Activated CD4-positive, CD25-positive, alpha-beta regulatory T cell treated with anti-CD3 and anti-CD28 coated beads, Interleukin-2, amount 50 U/mL, for 72 hours (primary cell): ENCODE results near the gene PRAMEF9.
"Not testable (repeated sequence)": the region's sequence is repeated elsewhere in the genome, so short reads cannot be mapped to it uniquely, and the experiment has no call there.

ENCODE experiments used
- DNase-seq: peaks from one replicate; pipeline ENCODE4 v3.0.0; 2021

Gene PRAMEF9

DNA sequence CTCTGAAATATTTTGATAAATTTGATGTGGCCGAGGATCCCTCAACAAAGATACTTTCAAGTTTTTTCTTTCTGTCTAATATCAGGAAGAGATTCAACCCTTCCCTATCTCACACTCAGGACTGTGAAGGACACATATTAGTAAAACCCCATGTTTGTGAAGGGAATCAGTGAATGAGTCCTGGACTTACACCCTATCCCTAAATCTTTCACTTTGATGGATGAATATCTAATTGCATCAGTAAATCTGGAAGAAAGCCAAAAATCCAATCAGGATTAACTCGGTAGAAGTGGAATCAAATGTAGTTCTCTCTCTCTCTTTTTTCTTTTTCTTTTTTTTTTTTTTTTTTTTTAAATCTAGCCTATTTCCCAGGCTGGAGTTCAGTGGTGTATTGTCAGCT, at the start of gene PRAMEF9:
PRAMEF9 (plus strand) TSS at position 301 of the 400 bp plus-strand sequence. CDS start 3,433 bp downstream, outside the sequence.
- DNase-seq, result not testable (repeated sequence)

DNA sequence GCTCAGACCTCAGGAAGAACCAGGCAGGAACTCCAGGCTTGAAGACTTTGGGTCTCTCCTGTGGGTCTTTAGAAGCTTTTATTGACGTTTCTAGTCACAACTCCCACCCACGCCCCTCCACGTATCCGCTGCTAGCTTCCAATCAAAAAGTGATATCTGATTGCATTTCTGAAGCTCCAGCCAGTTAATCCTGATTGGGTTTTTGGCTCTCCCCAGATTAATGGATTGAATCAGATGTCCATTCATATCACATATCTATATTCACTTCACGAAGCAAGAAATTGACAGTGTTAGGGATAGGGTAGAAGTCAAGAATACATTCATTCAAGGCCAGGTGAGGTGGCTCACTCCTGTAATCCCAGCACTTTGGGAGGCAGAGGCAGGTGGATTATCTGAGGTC, 15.7 kb upstream of the PRAMEF9 start, which contains the start of gene PRAMEF26:
PRAMEF26 (minus strand) TSS at position 101 of the 400 bp plus-strand sequence. CDS start 2,914 bp downstream, outside the sequence.
- not testable (repeated sequence) for DNase-seq

DNA sequence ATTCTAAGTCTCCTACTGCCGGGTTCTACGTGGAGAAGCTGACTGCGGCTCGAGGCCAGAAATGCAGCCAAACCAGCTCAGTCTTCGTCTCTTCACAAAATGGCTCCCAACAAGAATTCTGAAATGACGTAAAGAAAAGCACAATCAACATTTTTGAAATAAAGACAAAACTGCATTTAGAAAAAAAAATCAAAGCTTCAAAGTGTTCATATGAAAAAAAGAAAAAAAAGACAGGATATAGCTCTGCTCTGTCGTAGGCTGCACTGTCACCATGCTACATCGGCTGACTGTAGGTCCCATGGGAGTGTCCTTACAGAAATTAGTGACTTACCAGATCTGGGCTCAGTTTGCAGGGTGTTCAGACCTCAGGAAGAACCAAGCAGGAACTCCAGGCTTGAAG, 6.1 kb upstream of the PRAMEF9 start, which contains the start of gene HNRNPCL4:
HNRNPCL4 (minus strand) TSS at position 101 of the 400 bp plus-strand sequence. CDS start 164 bp downstream, outside the sequence.
- not testable (repeated sequence) for DNase-seq

DNA sequence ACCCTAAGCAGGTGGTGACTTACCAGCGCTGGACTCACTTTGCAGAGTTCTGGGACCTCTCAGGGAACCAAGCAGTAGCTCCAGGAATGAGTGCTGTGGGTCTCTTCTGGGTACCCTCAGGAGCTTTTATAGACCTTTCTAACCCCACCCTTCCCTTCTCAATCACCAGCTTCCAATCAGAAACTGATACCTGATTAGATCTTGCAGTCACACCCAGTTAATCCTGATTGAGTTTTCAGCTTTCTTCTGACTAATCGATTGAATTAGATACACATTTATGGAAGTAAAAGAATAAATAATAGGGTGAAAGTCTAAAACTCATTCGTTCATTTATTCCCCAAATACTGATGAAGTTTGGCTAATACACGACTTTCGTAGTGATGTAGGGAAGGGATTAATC, 29.7 kb downstream of the PRAMEF9 start, which contains the start of gene PRAMEF13:
PRAMEF13 (minus strand) TSS at position 101 of the 400 bp plus-strand sequence. CDS start 1,820 bp downstream, outside the sequence.
- not testable (repeated sequence) for DNase-seq

DNA sequence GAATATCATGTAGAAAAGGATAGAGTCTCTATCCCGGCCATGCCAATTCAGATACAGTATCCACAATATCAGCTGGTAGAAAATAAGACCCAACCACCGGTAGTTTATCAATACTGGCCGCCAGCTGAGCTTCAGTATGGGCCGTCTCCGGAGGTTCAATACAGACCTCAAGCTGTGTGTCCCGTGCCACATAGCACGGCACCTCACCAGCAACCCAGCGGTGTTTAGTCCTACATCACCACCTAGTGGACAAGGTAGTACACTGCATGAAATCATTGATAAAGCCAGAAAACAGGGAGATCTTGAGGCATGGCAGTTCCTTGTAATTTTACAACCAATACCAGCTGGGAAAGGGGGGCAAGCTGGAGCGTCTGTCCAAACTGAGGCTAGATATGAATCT, 37.1 kb downstream of the PRAMEF9 start:
- DNase-seq, result not testable (repeated sequence)

DNA sequence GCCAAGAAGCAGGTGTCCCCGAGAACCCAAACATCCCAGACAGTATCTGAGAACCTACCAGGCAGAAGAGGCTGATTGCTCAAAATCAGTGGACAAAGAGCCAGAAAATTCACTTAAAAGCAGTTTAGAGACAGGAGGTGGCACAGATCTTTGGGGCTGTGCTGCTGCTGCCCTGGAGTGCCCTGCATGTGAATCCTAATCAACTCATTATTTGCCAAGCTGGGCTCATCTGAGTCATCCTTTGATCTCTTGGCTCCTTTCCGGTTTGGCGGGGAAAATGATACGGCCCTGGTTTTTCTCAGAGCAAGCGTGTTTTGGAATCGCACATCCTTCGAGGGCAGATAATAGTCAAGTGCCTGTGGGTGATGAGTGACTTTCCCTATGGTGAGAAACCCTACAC, 45.0 kb downstream of the PRAMEF9 start:
- not testable (repeated sequence) for DNase-seq

DNA sequence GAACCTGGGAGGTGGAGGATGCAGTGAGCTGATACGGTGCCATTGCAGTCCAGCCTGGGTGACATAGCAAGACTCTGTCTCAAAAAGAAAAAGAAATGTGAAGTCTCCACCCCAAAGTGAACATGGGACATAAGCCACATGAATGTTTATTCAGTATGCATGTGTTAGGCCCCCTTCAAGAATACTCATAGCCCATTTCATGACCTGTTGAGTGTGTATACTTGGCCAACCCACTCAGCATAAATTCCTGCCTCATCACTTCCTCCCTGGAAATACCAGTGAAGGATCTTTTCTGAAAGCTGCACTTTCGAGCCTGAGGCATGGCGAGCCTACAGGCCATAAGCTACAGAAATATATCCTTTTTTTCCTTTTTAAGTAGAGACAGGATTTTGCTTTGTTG, 47.6 kb downstream of the PRAMEF9 start:
- DNase-seq, result not testable (repeated sequence)

DNA sequence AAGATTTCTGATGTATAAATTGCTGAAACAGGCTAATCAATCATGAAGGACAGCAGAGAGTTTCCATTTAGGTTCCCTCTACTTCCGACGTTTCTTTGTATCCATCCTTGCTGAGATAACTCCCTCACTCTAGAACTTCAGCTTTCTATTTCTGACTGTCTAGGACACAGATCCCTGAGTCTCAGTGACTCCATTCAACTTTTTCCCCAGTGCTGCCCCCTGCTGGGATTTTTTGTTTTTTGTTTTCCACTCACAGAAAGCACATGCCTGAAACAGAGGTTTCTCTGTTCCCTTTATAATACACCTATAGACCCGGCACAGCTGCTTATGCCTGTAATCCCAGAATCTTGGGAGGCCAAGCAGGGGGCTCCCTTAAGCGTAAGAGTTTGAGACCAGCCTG, 51.1 kb downstream of the PRAMEF9 start:
- not testable (repeated sequence) for DNase-seq

DNA sequence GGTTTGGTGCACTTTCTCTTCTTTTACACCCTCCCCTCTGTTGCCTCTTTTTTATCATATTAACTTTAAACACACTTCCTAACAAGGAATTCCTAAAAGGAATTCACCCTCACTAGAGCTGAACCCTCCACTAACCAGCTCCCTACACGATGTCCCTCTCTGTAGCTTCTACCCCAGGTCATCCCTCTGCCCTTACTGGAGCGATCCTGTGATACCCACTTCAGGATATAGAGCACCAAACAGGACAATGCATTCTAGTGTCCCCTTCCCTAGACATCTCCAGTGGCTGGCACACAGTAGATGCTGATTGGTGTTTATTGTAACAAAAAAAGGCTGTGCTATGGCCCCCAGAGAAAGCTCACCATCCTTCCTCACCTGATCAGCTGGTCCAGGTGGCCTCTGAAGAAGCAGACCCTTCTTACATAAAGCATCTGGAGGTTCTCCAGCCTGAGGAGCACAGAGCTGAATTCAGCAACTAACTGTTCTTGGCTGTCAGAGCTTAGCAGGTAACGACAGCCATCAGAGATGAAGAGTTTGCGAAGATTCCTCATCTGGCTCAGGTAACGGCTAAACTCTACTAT, 52.9 kb downstream of the PRAMEF9 start:
- no peak for DNase-seq

DNA sequence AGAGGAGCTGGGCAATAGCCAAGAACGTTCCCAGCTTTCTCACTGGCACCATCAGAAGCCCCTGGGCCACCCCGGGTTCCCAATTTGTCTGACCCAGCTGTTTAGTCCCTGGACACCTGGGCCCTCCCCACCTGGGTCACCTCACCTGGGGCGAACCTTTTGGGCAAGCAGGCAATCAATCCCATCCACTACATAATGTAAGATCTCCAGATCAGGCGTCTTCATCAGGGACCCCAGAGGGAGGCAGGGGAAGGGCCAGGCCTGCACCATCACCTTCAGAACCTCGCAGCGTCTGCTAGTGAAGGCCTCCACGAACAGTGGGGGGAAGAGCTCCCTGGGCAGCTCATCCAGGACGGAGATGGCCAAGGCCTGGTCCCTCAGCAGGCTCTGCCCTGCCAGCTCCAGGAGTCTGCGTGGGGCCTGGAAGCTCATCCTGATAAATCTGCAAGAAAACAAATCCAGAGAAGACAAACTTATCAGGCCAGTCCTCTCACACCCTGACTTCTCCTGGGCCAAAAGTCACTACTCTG, 54.1 kb downstream of the PRAMEF9 start, which contains the start of gene PRAMEF18:
PRAMEF18 (minus strand) TSS at position 480 of the 530 bp plus-strand sequence; CDS start at position 432, 48 bp downstream.
- not testable (repeated sequence) for DNase-seq

DNA sequence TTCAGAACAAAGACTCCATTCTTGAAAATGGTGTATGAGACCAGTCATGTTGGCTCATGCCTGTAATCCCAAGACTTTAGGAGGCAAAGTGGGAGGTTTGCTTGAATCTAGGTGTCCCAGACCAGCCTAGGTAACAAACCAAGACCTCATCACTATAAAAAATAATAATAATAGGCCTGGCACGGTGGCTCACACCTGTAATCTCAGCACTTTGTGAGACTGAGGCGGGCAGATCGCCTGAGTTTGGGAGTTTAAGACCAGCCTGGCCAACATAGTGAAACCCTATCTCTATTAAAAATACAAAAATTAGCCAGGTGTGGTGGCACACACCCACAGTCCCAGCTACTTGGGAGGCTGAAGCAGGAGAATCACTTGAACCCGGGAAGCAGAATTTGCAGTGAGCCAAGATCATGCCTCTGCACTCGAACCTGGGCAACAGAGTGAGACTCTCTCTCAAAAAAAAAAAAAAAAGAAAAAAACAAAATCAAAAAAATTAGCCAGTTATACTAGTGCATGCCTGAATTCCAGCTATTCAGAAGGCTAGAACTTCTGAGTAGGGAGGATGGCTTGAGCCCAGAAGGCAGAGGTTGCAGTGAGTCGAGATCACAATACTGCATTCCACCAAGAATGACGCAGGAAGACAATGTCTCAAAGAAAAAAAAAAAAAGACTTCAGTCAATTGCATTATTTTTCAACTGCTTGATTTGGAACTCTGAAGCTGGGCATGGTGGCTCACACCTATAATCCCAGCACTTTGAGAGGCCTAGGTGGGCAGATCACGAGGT, 55.8 kb downstream of the PRAMEF9 start:
- DNase-seq, result not testable (repeated sequence)

DNA sequence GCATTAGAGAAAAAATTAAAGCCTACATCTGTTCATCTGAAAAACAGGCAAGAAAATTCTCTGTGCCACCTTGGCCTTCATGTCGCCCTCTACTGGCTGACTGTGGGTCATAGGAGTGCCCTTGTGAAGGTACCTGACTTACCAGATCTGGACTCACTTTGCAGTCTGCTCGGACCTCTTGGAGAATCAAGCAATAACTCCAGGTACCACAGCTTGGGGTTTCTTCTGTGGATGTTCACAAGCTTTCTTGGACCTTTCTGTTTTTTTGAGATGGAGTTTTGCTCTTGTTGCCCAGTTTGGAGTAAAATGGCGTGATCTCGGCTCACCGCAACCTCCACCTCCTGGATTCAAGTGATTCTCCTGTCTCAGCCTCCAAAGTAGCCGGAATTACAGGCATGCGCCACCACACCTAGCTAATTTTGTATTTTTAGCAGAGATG, 56.7 kb downstream of the PRAMEF9 start:
- DNase-seq, result no peak
